Liver (tissue), 9 donors: ENCODE data around the gene STAT5B. TPM values are rescaled to one million over a fixed set of nuclear protein-coding genes. Genes with fewer than 3 reads are reported as not detected.
A peak's percentile ranks its signal among the peaks of the same experiment; 100 is the strongest.

Experiments
- DNase-seq: peaks from one replicate; pipeline ENCODE4 v3.0.0-alpha.2; 2017; ENCODE audit warnings: low spot score
- H3K27ac ChIP-seq, 2 donors: one replicate each; pipeline ENCODE4 v1.7.0; 2013; ENCODE audit warnings: inconsistent platforms in 2 of 2, low read length in 2 of 2, control low read depth in 1 of 2, low read depth in 1 of 2, mild to moderate bottlenecking in 1 of 2
- H3K27me3 ChIP-seq, 4 donors: one replicate each; pipeline versions ENCODE4 v1.6.1 to v1.7.0; 2013; ENCODE audit warnings: low read length in 3 of 4, inconsistent platforms in 1 of 4, mild to moderate bottlenecking in 1 of 4, moderate library complexity in 1 of 4; ENCODE audit not compliant: control insufficient read depth in 4 of 4, insufficient read depth in 4 of 4
- H3K36me3 ChIP-seq, 4 donors: one replicate each; pipeline versions ENCODE4 v1.6.1 to v1.7.0; 2013; ENCODE audit warnings: low read length in 3 of 4, mild to moderate bottlenecking in 3 of 4, low read depth in 1 of 4, moderate library complexity in 1 of 4; ENCODE audit not compliant: control insufficient read depth in 4 of 4, insufficient read depth in 3 of 4
- H3K4me1 ChIP-seq, 4 donors: one replicate each; pipeline versions ENCODE4 v1.6.1 to v1.7.0; 2013; ENCODE audit warnings: low read length in 3 of 4, mild to moderate bottlenecking in 3 of 4, moderate library complexity in 1 of 4; ENCODE audit not compliant: control insufficient read depth in 4 of 4, insufficient read depth in 4 of 4
- H3K4me3 ChIP-seq, 3 donors: one replicate each; pipeline versions ENCODE4 v1.6.1 to v1.7.0; 2013; ENCODE audit warnings: low read length in 3 of 3, control low read depth in 1 of 3, low read depth in 1 of 3, mild to moderate bottlenecking in 1 of 3
- H3K9ac ChIP-seq, 2 donors: one replicate each; pipeline ENCODE4 v1.7.0; 2013; ENCODE audit warnings: low read length in 2 of 2, mild to moderate bottlenecking in 2 of 2, moderate library complexity in 2 of 2, control low read depth in 1 of 2, low read depth in 1 of 2
- H3K9me3 ChIP-seq, 4 donors: one replicate each; pipeline versions ENCODE4 v1.6.1 to v1.7.0; 2013; ENCODE audit warnings: low read length in 3 of 4; ENCODE audit not compliant: control insufficient read depth in 4 of 4
- EGR1 ChIP-seq, 2 donors: IDR thresholded peaks; 2 replicates each; pipeline ENCODE4 v1.6.1; 2016 to 2018; ENCODE audit warnings: antibody characterized with exemption in 2 of 2, low read depth in 2 of 2
- FOXA1 ChIP-seq: IDR thresholded peaks from 2 replicates; pipeline ENCODE4 v1.6.1; 2016; ENCODE audit warnings: antibody characterized with exemption
- FOXA2 ChIP-seq: IDR thresholded peaks from 2 replicates; pipeline ENCODE4 v1.6.1; 2016; ENCODE audit warnings: antibody characterized with exemption
- GABPA ChIP-seq, 2 donors: IDR thresholded peaks in 1 of 2; conservative IDR thresholded peaks in 1 of 2; 2 replicates each; pipeline ENCODE4 v1.6.1; 2016; ENCODE audit warnings: antibody characterized with exemption in 2 of 2, mild to moderate bottlenecking in 1 of 2, moderate library complexity in 1 of 2
- HNF4A ChIP-seq, 2 donors: conservative IDR thresholded peaks; 2 replicates each; pipeline ENCODE4 v1.6.1; 2016; ENCODE audit warnings: antibody characterized with exemption in 2 of 2, mild to moderate bottlenecking in 2 of 2
- JUND ChIP-seq, 2 donors: IDR thresholded peaks; 2 replicates each; pipeline ENCODE4 v1.6.1; 2016; ENCODE audit warnings: antibody characterized with exemption in 2 of 2
- NR2F2 ChIP-seq: IDR thresholded peaks from 2 replicates; pipeline ENCODE4 v1.6.1; 2016; ENCODE audit warnings: antibody characterized with exemption
- TAF1 ChIP-seq: conservative IDR thresholded peaks from 2 replicates; pipeline ENCODE4 v1.6.1; 2016; ENCODE audit warnings: antibody characterized with exemption, mild to moderate bottlenecking
- YY1 ChIP-seq: IDR thresholded peaks from 2 replicates; pipeline ENCODE4 v1.6.1; 2016; ENCODE audit warnings: antibody characterized with exemption, mild to moderate bottlenecking
- WGBS: extraction: QIAGEN DNeasy Blood & Tissue Kit; methylation state at CpG from one replicate; pipeline ENCODE4 v1.1.7; 2013; 5-methylcytosine and 5-hydroxymethylcytosine counted together
- polyA plus RNA-seq, 2 donors: library from polyadenylated mRNA; stranded (reverse) in 1 of 2; unstranded in 1 of 2; fragments of 200-250 nt in 1 of 2; fragments of >200 nt in 1 of 2; fragmentation: Nextera tagmentation in 1 of 2; extraction: Ambion mirVana in 1 of 2; gene quantifications; one replicate each; pipeline versions ENCODE4 v1.2.1 to v1.2.3, GENCODE V29; 2013 to 2015
- total RNA-seq, 2 donors: library from RNA; depleted of rRNA; stranded (reverse); fragments of >200 nt; gene quantifications; one replicate each; pipeline ENCODE4 v1.2.3, GENCODE V29; 2014
- TF ChIP-seq, protein P1 (sequence below): fragments of 150-350 bp; IDR thresholded peaks from 2 replicates; pipeline ENCODE4 v1.5.1; 2017; ENCODE audit warnings: improper control_type of control experiment, low read depth, low read length; ENCODE audit not compliant: missing input control
- TF ChIP-seq, protein P2 (sequence below): IDR thresholded peaks from 2 replicates; pipeline ENCODE4 v1.6.1; 2016; ENCODE audit warnings: antibody characterized with exemption
- TF ChIP-seq, protein P3 (sequence below): IDR thresholded peaks from 2 replicates; pipeline ENCODE4 v1.6.1; 2016; ENCODE audit warnings: antibody characterized with exemption, mild to moderate bottlenecking
- TF ChIP-seq, protein P4 (sequence below): IDR thresholded peaks from 2 replicates; pipeline ENCODE4 v1.6.1; 2016; ENCODE audit warnings: antibody characterized with exemption
- donor health status: healthy.
- donor health status: healthy.
- donor health status: healthy.
- donor health status: healthy.
- donor health status: healthy.

The STAT5B gene
- total and polyA plus RNA-seq, 4 donors = 6.7 to 33.9 (median 21.6) TPM

DNA sequence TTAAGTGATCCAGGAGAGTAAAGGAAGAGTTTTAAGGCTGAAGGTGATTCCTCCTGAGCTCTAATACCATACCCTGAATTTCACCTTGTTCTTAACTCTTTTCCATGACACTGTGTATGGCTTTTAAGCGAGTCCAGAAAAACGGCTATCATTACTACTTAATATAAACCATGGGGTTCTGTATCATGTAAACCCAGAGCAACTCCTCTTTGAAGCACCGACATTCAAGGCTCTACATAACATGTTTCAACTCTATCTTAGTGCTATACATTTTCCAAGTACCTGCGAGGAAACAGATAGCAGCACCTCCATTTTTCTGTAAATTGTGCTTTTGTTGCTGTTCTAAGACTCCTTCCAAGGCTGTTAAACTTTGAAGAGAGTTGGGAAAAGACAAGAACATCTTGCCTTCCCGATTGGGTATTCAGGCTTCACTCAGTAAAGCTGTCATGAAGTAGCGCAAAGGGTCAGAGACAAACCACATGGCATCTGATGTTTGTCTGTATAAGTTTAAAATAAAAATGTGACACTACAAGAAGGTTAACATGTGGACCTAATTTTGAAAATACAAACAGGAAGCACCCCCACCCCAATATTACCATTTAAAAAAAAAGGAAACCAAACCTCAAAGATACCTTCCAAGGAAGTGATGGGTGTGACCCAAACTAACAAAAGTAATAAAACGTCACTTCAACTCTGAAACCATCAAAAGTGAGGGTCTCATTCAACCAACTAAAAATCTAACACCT lies 3.9 kb downstream of the STAT5B start (continued):
- TF ChIP-seq, protein P1, sequence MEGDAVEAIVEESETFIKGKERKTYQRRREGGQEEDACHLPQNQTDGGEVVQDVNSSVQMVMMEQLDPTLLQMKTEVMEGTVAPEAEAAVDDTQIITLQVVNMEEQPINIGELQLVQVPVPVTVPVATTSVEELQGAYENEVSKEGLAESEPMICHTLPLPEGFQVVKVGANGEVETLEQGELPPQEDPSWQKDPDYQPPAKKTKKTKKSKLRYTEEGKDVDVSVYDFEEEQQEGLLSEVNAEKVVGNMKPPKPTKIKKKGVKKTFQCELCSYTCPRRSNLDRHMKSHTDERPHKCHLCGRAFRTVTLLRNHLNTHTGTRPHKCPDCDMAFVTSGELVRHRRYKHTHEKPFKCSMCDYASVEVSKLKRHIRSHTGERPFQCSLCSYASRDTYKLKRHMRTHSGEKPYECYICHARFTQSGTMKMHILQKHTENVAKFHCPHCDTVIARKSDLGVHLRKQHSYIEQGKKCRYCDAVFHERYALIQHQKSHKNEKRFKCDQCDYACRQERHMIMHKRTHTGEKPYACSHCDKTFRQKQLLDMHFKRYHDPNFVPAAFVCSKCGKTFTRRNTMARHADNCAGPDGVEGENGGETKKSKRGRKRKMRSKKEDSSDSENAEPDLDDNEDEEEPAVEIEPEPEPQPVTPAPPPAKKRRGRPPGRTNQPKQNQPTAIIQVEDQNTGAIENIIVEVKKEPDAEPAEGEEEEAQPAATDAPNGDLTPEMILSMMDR = no peak
- TF ChIP-seq FOXA2 = no peak

DNA sequence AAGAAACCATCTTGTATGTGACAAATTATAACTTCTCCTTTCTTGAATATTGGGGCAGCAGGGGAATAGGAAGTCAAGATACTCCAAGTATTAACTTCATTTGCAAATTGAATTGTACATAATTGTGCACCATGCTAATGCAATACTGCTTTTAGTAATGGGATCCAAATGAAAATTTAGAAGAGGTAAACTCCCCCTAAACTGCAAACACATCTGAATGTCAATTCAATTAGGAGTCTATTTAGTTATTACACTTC lies 4.5 kb downstream of the STAT5B start:
- no peak overlapping the region for H3K9ac ChIP-seq
- no peak for DNase-seq
- no peak overlapping the region for H3K27ac ChIP-seq
- H3K36me3 ChIP-seq = no peaks in the 10 kb centered on the region
- TF ChIP-seq, protein P1 = no peak
- no peak for TF ChIP-seq NR2F2
- no peak for TF ChIP-seq HNF4A (conservative IDR thresholded peaks at IDR 0.05)
- TF ChIP-seq YY1 = no peak
- TF ChIP-seq TAF1 = no peak
- no peak for TF ChIP-seq EGR1 (IDR thresholded peaks at IDR 0.05; ENCODE audit: low read depth in 2 of 2)
- H3K4me1 ChIP-seq = peaks cover 6 to 41% (median 20%) of the 10 kb centered on the region in 4 donors
- no peaks in the 10 kb centered on the region for H3K9me3 ChIP-seq
- no peak overlapping the region for H3K4me3 ChIP-seq
- H3K27me3 ChIP-seq = no peaks in the 10 kb centered on the region

DNA sequence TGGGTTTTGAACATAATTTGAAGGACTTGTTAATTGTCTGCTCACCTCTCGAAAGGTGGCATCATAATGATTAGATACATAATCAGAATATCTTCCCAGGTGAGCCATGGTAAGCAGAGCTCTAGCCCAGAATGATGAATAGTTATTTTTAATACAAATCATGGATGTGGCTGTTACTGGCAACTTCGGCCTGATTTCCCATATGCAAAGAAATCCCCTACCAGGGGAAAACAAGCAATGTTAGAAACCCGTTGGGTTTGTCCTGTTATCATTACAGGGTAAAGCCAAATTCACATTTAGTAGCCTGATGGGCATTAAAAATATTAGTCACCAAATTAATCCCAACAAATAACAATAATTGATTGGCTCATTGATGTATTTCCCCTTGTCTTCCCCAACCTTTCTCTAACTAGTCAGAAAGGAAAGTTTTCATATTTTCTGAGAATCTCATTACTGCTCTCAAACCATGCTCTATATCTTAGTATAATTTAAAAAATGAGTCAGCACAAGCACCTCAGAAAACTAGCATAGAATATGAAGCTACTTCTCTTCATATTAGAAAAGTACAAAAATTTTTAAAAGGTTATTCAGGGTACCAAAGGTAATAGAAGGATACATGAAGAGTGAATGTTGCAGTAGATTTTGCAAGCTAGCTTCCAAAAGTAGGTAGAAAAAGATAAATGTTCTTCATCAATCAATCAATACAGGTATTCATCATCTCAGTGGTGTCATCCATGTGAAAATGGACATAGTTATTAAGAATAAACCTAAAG lies 5.0 kb downstream of the STAT5B start:
- 89% methylated on average over 3 of the region's 3 CpGs for WGBS
- no peak for DNase-seq
- no peak for TF ChIP-seq FOXA1
- no peak for TF ChIP-seq GABPA (IDR thresholded peaks at IDR 0.05 in 1 of 2, conservative IDR thresholded peaks at IDR 0.05 in 1 of 2)
- TF ChIP-seq, protein P2, sequence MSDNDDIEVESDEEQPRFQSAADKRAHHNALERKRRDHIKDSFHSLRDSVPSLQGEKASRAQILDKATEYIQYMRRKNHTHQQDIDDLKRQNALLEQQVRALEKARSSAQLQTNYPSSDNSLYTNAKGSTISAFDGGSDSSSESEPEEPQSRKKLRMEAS = no peak
- TF ChIP-seq TAF1 = no peak
- no peak for TF ChIP-seq EGR1 (IDR thresholded peaks at IDR 0.05; ENCODE audit: low read depth in 2 of 2)
- TF ChIP-seq, protein P1 = no peak
- TF ChIP-seq, protein P3, sequence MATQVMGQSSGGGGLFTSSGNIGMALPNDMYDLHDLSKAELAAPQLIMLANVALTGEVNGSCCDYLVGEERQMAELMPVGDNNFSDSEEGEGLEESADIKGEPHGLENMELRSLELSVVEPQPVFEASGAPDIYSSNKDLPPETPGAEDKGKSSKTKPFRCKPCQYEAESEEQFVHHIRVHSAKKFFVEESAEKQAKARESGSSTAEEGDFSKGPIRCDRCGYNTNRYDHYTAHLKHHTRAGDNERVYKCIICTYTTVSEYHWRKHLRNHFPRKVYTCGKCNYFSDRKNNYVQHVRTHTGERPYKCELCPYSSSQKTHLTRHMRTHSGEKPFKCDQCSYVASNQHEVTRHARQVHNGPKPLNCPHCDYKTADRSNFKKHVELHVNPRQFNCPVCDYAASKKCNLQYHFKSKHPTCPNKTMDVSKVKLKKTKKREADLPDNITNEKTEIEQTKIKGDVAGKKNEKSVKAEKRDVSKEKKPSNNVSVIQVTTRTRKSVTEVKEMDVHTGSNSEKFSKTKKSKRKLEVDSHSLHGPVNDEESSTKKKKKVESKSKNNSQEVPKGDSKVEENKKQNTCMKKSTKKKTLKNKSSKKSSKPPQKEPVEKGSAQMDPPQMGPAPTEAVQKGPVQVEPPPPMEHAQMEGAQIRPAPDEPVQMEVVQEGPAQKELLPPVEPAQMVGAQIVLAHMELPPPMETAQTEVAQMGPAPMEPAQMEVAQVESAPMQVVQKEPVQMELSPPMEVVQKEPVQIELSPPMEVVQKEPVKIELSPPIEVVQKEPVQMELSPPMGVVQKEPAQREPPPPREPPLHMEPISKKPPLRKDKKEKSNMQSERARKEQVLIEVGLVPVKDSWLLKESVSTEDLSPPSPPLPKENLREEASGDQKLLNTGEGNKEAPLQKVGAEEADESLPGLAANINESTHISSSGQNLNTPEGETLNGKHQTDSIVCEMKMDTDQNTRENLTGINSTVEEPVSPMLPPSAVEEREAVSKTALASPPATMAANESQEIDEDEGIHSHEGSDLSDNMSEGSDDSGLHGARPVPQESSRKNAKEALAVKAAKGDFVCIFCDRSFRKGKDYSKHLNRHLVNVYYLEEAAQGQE = no peak
- TF ChIP-seq JUND (IDR thresholded peaks at IDR 0.05) = no peak
- no peak for TF ChIP-seq NR2F2
- TF ChIP-seq, protein P4, sequence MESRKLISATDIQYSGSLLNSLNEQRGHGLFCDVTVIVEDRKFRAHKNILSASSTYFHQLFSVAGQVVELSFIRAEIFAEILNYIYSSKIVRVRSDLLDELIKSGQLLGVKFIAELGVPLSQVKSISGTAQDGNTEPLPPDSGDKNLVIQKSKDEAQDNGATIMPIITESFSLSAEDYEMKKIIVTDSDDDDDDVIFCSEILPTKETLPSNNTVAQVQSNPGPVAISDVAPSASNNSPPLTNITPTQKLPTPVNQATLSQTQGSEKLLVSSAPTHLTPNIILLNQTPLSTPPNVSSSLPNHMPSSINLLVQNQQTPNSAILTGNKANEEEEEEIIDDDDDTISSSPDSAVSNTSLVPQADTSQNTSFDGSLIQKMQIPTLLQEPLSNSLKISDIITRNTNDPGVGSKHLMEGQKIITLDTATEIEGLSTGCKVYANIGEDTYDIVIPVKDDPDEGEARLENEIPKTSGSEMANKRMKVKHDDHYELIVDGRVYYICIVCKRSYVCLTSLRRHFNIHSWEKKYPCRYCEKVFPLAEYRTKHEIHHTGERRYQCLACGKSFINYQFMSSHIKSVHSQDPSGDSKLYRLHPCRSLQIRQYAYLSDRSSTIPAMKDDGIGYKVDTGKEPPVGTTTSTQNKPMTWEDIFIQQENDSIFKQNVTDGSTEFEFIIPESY = no peak
- TF ChIP-seq FOXA2 = no peak
- Histone ChIP-seq H3K9me3 (no peaks in the 10 kb centered on the region), H3K27ac (peak overlapping the region in 1 of 2 donors; percentile 11), H3K27me3 (no peaks in the 10 kb centered on the region), H3K4me1 (peaks cover 6 to 41% (median 20%) of the 10 kb centered on the region in 4 donors), H3K4me3 (no peak overlapping the region), H3K9ac (no peak overlapping the region), H3K36me3 (no peaks in the 10 kb centered on the region)
